HL-60 (cell line): ENCODE data around the gene ACOT9.
"Not testable (repeated sequence)": the region's sequence is repeated elsewhere in the genome, so short reads cannot be mapped to it uniquely, and the experiment has no call there.

Experiments used
- DNase-seq, 2 experiments: peaks; one replicate each; pipeline ENCODE4 v3.0.0-alpha.2; 2010 to 2020; ENCODE audit warnings: low read depth in 1 of 2, low spot score in 1 of 2
- H3K27ac ChIP-seq: fragments of 250-450 bp; sonication (Bioruptor Pico); replicated peaks from 2 replicates; pipeline ENCODE4 v1.5.1; 2020; ENCODE audit warnings: mild to moderate bottlenecking, moderate library complexity
- H3K27me3 ChIP-seq: fragments of 250-450 bp; sonication (Bioruptor Pico); 2 replicates; pipeline ENCODE4 v1.5.1; 2021; ENCODE audit warnings: mild to moderate bottlenecking, moderate library complexity; ENCODE audit not compliant: insufficient read depth, poor library complexity, severe bottlenecking
- H3K4me3 ChIP-seq: replicated peaks from 2 replicates; pipeline ENCODE4 v1.5.1; 2011; ENCODE audit warnings: mild to moderate bottlenecking, control low read depth, low read length; ENCODE audit not compliant: insufficient read depth
- GABPA ChIP-seq: IDR thresholded peaks from 2 replicates; pipeline ENCODE4 v1.6.1; 2012; ENCODE audit warnings: low read depth
- POLR2AphosphoS5 ChIP-seq: IDR thresholded peaks from 2 replicates; pipeline ENCODE4 v1.6.1; 2012; ENCODE audit warnings: low read depth
- SPI1 ChIP-seq: IDR thresholded peaks from 2 replicates; pipeline ENCODE4 v1.6.1; 2012; ENCODE audit warnings: low read depth, mild to moderate bottlenecking, borderline replicate concordance
- TF ChIP-seq, protein P1 (sequence below): IDR thresholded peaks from one replicate; pipeline ENCODE4 v1.5.1; 2011; ENCODE audit warnings: low read length, control low read depth, inconsistent platforms; ENCODE audit not compliant: insufficient read depth
- TF ChIP-seq, protein P2 (sequence below): IDR thresholded peaks from 2 replicates; pipeline ENCODE4 v1.6.1; 2012; ENCODE audit warnings: low read depth; ENCODE audit not compliant: insufficient replicate concordance

ACOT9 gene

DNA sequence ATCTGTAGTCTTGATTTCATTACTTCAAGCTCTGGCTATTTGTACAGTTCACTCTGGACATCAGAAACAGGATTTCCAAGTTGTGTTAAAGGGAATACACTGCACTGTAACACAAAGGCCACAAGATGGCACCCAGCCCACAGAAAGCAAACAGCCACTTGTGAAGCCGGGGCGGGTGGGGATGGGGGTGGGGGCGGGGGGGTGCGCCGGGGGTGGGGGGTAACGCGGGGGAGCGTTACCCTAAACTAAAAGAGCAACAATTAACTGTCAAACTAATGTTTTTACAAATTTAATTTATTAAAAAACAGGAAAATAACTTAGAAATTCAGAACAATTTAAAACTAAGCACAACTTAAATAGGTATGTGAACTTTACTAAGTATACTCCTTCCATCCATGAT is 48.5 kb downstream of the ACOT9 start:
- no peak for TF ChIP-seq SPI1
- TF ChIP-seq, protein P1, sequence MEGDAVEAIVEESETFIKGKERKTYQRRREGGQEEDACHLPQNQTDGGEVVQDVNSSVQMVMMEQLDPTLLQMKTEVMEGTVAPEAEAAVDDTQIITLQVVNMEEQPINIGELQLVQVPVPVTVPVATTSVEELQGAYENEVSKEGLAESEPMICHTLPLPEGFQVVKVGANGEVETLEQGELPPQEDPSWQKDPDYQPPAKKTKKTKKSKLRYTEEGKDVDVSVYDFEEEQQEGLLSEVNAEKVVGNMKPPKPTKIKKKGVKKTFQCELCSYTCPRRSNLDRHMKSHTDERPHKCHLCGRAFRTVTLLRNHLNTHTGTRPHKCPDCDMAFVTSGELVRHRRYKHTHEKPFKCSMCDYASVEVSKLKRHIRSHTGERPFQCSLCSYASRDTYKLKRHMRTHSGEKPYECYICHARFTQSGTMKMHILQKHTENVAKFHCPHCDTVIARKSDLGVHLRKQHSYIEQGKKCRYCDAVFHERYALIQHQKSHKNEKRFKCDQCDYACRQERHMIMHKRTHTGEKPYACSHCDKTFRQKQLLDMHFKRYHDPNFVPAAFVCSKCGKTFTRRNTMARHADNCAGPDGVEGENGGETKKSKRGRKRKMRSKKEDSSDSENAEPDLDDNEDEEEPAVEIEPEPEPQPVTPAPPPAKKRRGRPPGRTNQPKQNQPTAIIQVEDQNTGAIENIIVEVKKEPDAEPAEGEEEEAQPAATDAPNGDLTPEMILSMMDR, result peak; percentile 5
- Histone ChIP-seq H3K4me3 (no peak overlapping the region), H3K27ac (no peak overlapping the region), H3K27me3 (no peaks in the 10 kb centered on the region)
- DNase-seq, result peak in 1 of 2 experiments; percentile 48

DNA sequence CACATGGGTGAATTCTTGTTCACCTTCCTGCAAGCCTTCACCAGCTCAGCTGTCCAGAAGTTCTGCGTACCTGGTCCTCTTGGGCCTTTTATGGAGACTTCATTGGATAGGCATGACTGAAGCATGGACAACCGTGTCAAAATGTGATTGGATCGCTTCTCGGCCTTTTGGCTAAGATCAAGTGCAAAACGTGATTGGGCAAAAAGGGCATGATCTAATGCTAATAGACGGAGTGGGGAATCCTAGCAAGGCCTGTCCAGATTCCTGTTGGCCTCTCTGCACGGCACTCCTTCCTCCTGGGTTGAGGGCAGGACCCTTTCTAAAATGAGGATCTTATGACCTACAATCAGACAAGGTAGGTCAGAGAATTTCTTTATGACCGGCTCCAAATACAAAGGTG is 50.9 kb downstream of the ACOT9 start:
- DNase-seq, result no peak
- H3K27me3 ChIP-seq, result no peaks in the 10 kb centered on the region
- no peak overlapping the region for H3K27ac ChIP-seq
- H3K4me3 ChIP-seq, result no peak overlapping the region
- TF ChIP-seq GABPA (no peak), SPI1 (no peak), POLR2AphosphoS5 (no peak)
- TF ChIP-seq, protein P1, result no peak
- TF ChIP-seq, protein P2, sequence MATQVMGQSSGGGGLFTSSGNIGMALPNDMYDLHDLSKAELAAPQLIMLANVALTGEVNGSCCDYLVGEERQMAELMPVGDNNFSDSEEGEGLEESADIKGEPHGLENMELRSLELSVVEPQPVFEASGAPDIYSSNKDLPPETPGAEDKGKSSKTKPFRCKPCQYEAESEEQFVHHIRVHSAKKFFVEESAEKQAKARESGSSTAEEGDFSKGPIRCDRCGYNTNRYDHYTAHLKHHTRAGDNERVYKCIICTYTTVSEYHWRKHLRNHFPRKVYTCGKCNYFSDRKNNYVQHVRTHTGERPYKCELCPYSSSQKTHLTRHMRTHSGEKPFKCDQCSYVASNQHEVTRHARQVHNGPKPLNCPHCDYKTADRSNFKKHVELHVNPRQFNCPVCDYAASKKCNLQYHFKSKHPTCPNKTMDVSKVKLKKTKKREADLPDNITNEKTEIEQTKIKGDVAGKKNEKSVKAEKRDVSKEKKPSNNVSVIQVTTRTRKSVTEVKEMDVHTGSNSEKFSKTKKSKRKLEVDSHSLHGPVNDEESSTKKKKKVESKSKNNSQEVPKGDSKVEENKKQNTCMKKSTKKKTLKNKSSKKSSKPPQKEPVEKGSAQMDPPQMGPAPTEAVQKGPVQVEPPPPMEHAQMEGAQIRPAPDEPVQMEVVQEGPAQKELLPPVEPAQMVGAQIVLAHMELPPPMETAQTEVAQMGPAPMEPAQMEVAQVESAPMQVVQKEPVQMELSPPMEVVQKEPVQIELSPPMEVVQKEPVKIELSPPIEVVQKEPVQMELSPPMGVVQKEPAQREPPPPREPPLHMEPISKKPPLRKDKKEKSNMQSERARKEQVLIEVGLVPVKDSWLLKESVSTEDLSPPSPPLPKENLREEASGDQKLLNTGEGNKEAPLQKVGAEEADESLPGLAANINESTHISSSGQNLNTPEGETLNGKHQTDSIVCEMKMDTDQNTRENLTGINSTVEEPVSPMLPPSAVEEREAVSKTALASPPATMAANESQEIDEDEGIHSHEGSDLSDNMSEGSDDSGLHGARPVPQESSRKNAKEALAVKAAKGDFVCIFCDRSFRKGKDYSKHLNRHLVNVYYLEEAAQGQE, result no peak

DNA sequence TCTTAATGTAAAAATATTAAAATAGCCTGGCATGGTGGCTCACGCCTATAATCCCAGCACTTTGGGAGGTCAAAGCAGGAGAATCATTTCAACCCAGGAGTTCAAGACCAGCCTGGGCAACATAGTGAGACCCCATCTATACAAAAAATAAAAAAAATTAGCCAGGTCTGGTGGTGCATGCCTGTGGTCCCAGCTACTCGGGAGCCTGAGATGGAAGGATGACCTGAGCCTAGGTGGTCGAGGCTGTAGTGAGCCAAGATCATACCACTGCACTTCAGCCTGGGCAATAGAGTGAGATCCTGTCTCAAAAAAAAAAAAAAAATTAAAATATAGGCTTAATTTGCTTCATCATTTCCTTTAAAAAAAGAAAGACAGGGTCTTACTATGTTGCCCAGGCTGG is 66.6 kb downstream of the ACOT9 start:
- not testable (repeated sequence) for H3K27ac ChIP-seq, H3K27me3 ChIP-seq, H3K4me3 ChIP-seq, DNase-seq

DNA sequence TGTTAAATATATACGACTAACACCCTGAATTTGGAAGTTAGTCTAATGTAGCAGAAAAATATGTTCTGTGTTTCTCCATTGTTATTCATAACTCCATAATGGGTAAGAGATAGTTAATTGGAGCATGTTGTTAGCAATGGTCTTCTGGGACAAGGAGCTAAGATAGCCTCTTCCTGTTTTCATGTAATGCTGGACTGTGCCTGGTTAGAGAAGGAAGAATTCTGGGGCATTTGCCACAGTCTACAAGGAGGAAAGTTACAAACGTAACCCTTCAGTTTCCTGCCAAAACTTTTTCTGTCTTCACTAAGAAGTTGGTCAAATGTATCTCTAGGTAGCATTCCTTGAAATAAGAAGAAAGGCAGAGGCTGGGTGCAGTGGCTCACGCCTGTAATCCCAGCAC is 70.0 kb downstream of the ACOT9 start:
- Histone ChIP-seq H3K27me3 (no peaks in the 10 kb centered on the region), H3K4me3 (no peak overlapping the region), H3K27ac (no peak overlapping the region)
- no peak for DNase-seq
- TF ChIP-seq, protein P1, result no peak
- peak; percentile 12; the same call in 1 of the 2 replicates for TF ChIP-seq SPI1

DNA sequence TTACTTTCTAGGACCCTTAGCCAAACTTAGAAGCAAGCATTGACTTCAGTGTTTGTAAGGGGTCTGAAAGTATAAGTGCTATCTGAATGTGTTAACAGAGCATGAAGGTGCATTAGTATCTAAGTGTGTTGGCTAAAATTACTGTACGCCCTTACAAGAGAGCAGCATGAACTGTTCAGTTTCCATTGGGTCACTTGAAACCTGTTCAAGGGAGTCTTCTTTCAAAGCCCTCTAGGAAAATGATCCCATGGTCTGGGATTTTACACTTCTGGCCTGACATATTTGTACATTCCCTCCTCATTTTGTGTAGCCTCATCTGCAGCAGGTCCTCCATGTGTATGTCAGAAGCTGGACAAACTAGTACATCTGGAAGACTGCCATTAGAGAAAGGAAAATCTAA is 72.5 kb downstream of the ACOT9 start:
- TF ChIP-seq, protein P1, result no peak
- no peak for TF ChIP-seq POLR2AphosphoS5
- TF ChIP-seq GABPA, result no peak
- TF ChIP-seq, protein P2, result no peak
- no peak for TF ChIP-seq SPI1
- Histone ChIP-seq H3K27me3 (no peaks in the 10 kb centered on the region), H3K4me3 (no peak overlapping the region), H3K27ac (no peak overlapping the region)
- DNase-seq, result no peak
